ENCODE measurements around the gene THG1L. TPM values are rescaled to one million over a fixed set of nuclear protein-coding genes. Genes with fewer than 3 reads are reported as not detected.
A peak's percentile ranks its signal among the peaks of the same experiment; 100 is the strongest.

THG1L gene
- total and polyA plus RNA-seq, 2 of the 13 experiments (the other 11 are each of a cell fraction or from before 2014, with no cell fraction given): 16.6 to 17.2 TPM

GRCh38 chr5:157731272-157732129 lies at the start of gene THG1L (continued):
- TF ChIP-seq ZBTB34 (CRISPR knock-in tag; IDR thresholded peaks at IDR 0.05): peak; percentile 73; the same call in 1 of the 2 replicates
- TF ChIP-seq ARID4A (CRISPR knock-in tag; IDR thresholded peaks at IDR 0.05; ENCODE audit: borderline replicate concordance): peak; percentile 94
- TF ChIP-seq ZBTB40 (IDR thresholded peaks at IDR 0.05): no peak
- peak; percentile 69; the same call in 1 of the 2 replicates for TF ChIP-seq ZBTB40 (CRISPR knock-in tag; IDR thresholded peaks at IDR 0.05)
- TF ChIP-seq ZNF790 (CRISPR knock-in tag; IDR thresholded peaks at IDR 0.05; ENCODE audit: borderline replicate concordance): peak; percentile 70; the same call in 1 of the 2 replicates
- no peak for TF ChIP-seq SMC3 (IDR thresholded peaks at IDR 0.05; ENCODE audit: low read length)
- peak; percentile 97 for TF ChIP-seq THAP9 (CRISPR knock-in tag; IDR thresholded peaks at IDR 0.05; ENCODE audit: borderline replicate concordance)
- TF ChIP-seq TEF (CRISPR knock-in tag; IDR thresholded peaks at IDR 0.05): no peak

Data from HepG2 (cell line).